NT2/D1 (cell line): ENCODE measurements around the gene ATP5F1E.

ENCODE experiments used
- DNase-seq: peaks from one replicate; pipeline ENCODE4 v3.0.0-alpha.2; 2011; ENCODE audit warnings: low read depth, low spot score
- H3K27me3 ChIP-seq: 2 replicates; pipeline ENCODE4 v1.6.0; 2011; ENCODE audit warnings: mild to moderate bottlenecking; ENCODE audit not compliant: insufficient read length, insufficient read depth
- H3K36me3 ChIP-seq: 2 replicates; pipeline ENCODE4 v1.6.1; 2011; ENCODE audit warnings: mild to moderate bottlenecking, low read length, mixed read lengths; ENCODE audit not compliant: insufficient read depth, insufficient read length
- H3K4me1 ChIP-seq: 2 replicates; pipeline ENCODE4 v1.5.1; 2011; ENCODE audit not compliant: insufficient read depth, insufficient read length
- H3K4me3 ChIP-seq: 2 replicates; pipeline ENCODE4 v1.5.1; 2011; ENCODE audit warnings: low read depth; ENCODE audit not compliant: insufficient read length
- H3K9ac ChIP-seq: 2 replicates; pipeline ENCODE4 v1.6.0; 2011; ENCODE audit warnings: low read depth; ENCODE audit not compliant: insufficient read length
- H3K9me3 ChIP-seq: 2 replicates; pipeline ENCODE4 v1.5.1; 2011; ENCODE audit warnings: mild to moderate bottlenecking, low read length; ENCODE audit not compliant: insufficient read depth
- SUZ12 ChIP-seq: IDR thresholded peaks from 2 replicates; pipeline ENCODE4 v1.6.1; 2011; ENCODE audit not compliant: insufficient read length, insufficient read depth; ENCODE audit errors: extremely low read depth
- YY1 ChIP-seq: IDR thresholded peaks from 2 replicates; pipeline ENCODE4 v1.6.1; 2011; ENCODE audit not compliant: insufficient read length, insufficient read depth
- ZNF274 ChIP-seq: IDR thresholded peaks from 2 replicates; pipeline ENCODE4 v1.6.1; 2011; ENCODE audit warnings: mild to moderate bottlenecking, low read depth, low read length

Gene ATP5F1E

GRCh38 chr20:59026904-59027740, 5.0 kb downstream of the ATP5F1E start:
- Histone ChIP-seq H3K4me1 (no peaks in the 10 kb centered on the region), H3K4me3 (no peak overlapping the region), H3K27me3 (peaks cover 72% of the 10 kb centered on the region), H3K9ac (no peak overlapping the region), H3K9me3 (no peaks in the 10 kb centered on the region), H3K36me3 (peaks cover 86% of the 10 kb centered on the region)
- TF ChIP-seq YY1, result no peak
- no peak for TF ChIP-seq SUZ12
- no peak for TF ChIP-seq ZNF274
- DNase-seq, result no peak

- Histone ChIP-seq H3K4me3 (no peak overlapping the region), H3K4me1 (no peaks in the 10 kb centered on the region), H3K9ac (no peak overlapping the region), H3K36me3 (peaks cover 75% of the 10 kb centered on the region), H3K9me3 (no peaks in the 10 kb centered on the region), H3K27me3 (peaks cover 58% of the 10 kb centered on the region)
- no peak for DNase-seq
- TF ChIP-seq SUZ12, result no peak
- no peak for TF ChIP-seq YY1
- TF ChIP-seq ZNF274, result no peak
These were observed 6.6 kb downstream of the ATP5F1E start for GRCh38 chr20:59025511-59025910.

- DNase-seq, result no peak
- TF ChIP-seq SUZ12 (no peak), ZNF274 (no peak), YY1 (no peak)
- Histone ChIP-seq H3K9ac (no peak overlapping the region), H3K9me3 (no peaks in the 10 kb centered on the region), H3K36me3 (peaks cover 71% of the 10 kb centered on the region), H3K4me3 (no peak overlapping the region), H3K27me3 (peaks cover 54% of the 10 kb centered on the region), H3K4me1 (no peaks in the 10 kb centered on the region)
These were observed 7.0 kb downstream of the ATP5F1E start for GRCh38 chr20:59025086-59025485.

- Histone ChIP-seq H3K9ac (no peak overlapping the region), H3K9me3 (no peaks in the 10 kb centered on the region), H3K36me3 (peaks cover 62% of the 10 kb centered on the region), H3K4me1 (peaks cover 3% of the 10 kb centered on the region), H3K27me3 (peaks cover 48% of the 10 kb centered on the region), H3K4me3 (no peak overlapping the region)
- TF ChIP-seq YY1 (no peak), SUZ12 (no peak), ZNF274 (no peak)
- no peak for DNase-seq
These were observed 8.0 kb downstream of the ATP5F1E start for GRCh38 chr20:59024111-59024530.

- Histone ChIP-seq H3K9me3 (no peaks in the 10 kb centered on the region), H3K27me3 (peaks cover 48% of the 10 kb centered on the region), H3K9ac (no peak overlapping the region), H3K4me3 (no peak overlapping the region), H3K4me1 (peaks cover 3% of the 10 kb centered on the region), H3K36me3 (peaks cover 57% of the 10 kb centered on the region)
- TF ChIP-seq ZNF274 (no peak), YY1 (no peak), SUZ12 (no peak)
- DNase-seq, result no peak
These were observed 8.5 kb downstream of the ATP5F1E start for GRCh38 chr20:59023616-59024015.

- Histone ChIP-seq H3K9me3 (no peaks in the 10 kb centered on the region), H3K27me3 (peaks cover 41% of the 10 kb centered on the region), H3K4me1 (peaks cover 3% of the 10 kb centered on the region), H3K36me3 (peaks cover 48% of the 10 kb centered on the region), H3K9ac (no peak overlapping the region), H3K4me3 (no peak overlapping the region)
- no peak for TF ChIP-seq SUZ12
- TF ChIP-seq YY1, result no peak
- TF ChIP-seq ZNF274, result no peak
- no peak for DNase-seq
These were observed 9.4 kb downstream of the ATP5F1E start for GRCh38 chr20:59022754-59023153.

GRCh38 chr20:59020938-59021551, 11.1 kb downstream of the ATP5F1E start:
- no peak for DNase-seq
- Histone ChIP-seq H3K4me3 (no peak overlapping the region), H3K9me3 (no peaks in the 10 kb centered on the region), H3K9ac (no peak overlapping the region), H3K4me1 (peaks cover 3% of the 10 kb centered on the region), H3K27me3 (peaks cover 28% of the 10 kb centered on the region), H3K36me3 (peaks cover 32% of the 10 kb centered on the region)
- TF ChIP-seq YY1 (no peak), ZNF274 (no peak), SUZ12 (no peak)

- TF ChIP-seq YY1 (no peak), ZNF274 (no peak), SUZ12 (no peak)
- no peak within 1 kb of the TSS for H3K4me3 ChIP-seq
- H3K4me1 ChIP-seq, result peaks cover 10% of the 10 kb centered on the region
- H3K27me3 ChIP-seq, result peaks cover 19% of the 10 kb centered on the region
- no peak for DNase-seq
- no peaks in the 10 kb centered on the region for H3K9me3 ChIP-seq
- H3K36me3 ChIP-seq, result peaks cover 14% of the 10 kb centered on the region
- H3K9ac ChIP-seq, result no peak within 1 kb of the TSS
These were observed 12.9 kb downstream of the ATP5F1E start, which contains the start of gene TUBB1 for GRCh38 chr20:59019217-59019616. TUBB1 (plus strand) TSS chr20:59019429; CDS start chr20:59019523, 94 bp downstream.
